OCI-LY3 (cell line): ENCODE measurements around the gene ZFC3H1.

Experiments used
- EZH2phosphoT487 ChIP-seq: fragments of 200-600 bp; shearing (Covaris generic); IDR thresholded peaks from 2 replicates; pipeline ENCODE4 v1.6.1; 2018; ENCODE audit warnings: antibody characterized with exemption, mixed run types, low read depth
- TF ChIP-seq, protein P1 (sequence below): fragments of 200-600, 300-600 bp; sonication (generic); IDR thresholded peaks from 2 replicates; pipeline ENCODE4 v1.5.1; 2014; ENCODE audit warnings: antibody characterized with exemption, low read length, low read depth

DNA sequence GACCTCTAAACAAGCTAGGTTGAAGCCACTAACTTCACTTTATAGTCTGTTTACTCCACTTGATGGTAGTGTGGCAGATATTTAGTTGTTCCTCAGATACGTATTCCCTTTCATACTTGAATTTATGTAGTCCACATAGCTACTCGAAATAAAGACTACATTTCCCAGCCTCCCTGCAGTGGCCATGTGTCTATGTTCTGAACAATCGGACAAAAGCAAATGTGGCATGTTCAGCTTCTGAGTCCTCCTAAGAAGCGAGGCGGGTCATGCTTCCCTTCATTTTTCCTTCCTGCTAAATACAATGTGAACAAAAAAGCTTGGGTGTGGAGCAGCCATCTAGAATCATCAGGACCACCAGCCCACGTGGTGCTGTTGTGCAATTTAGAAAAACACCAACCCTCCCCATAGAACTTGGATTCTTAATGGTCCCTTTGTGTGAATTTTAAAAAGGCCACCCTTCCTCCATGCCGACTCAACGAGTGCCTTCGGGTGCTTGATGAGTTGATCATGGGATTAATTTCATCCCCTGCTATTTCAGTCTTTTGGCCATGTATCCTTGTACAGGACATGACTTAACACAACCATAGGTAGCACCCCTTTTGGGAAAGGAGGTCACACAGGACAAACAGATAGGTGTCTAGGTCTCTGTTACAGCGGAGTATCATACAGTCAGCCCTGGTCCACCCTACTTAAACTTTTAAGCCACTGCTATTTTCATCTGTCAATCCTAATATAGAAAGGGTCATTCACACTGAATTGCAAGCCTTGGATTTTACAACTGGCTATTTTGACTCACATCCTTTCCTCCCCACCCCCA is 60.7 kb downstream of the ZFC3H1 start:
- TF ChIP-seq, protein P1, sequence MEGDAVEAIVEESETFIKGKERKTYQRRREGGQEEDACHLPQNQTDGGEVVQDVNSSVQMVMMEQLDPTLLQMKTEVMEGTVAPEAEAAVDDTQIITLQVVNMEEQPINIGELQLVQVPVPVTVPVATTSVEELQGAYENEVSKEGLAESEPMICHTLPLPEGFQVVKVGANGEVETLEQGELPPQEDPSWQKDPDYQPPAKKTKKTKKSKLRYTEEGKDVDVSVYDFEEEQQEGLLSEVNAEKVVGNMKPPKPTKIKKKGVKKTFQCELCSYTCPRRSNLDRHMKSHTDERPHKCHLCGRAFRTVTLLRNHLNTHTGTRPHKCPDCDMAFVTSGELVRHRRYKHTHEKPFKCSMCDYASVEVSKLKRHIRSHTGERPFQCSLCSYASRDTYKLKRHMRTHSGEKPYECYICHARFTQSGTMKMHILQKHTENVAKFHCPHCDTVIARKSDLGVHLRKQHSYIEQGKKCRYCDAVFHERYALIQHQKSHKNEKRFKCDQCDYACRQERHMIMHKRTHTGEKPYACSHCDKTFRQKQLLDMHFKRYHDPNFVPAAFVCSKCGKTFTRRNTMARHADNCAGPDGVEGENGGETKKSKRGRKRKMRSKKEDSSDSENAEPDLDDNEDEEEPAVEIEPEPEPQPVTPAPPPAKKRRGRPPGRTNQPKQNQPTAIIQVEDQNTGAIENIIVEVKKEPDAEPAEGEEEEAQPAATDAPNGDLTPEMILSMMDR = no peak
- no peak for TF ChIP-seq EZH2phosphoT487
